Neural progenitor cell (in vitro differentiated cells): ENCODE results near the gene PHETA2.

ENCODE experiments used
- CTCF ChIP-seq: fragments of 200-600 bp; sonication (generic); IDR thresholded peaks from 2 replicates; pipeline ENCODE4 v1.5.1; 2017; ENCODE audit warnings: antibody characterized with exemption, mild to moderate bottlenecking
- EZH2 ChIP-seq: fragments of 200-600 bp; sonication (generic); IDR thresholded peaks from 2 replicates; pipeline ENCODE4 v1.6.1; 2017; ENCODE audit warnings: antibody characterized with exemption, mild to moderate bottlenecking, moderate library complexity

DNA sequence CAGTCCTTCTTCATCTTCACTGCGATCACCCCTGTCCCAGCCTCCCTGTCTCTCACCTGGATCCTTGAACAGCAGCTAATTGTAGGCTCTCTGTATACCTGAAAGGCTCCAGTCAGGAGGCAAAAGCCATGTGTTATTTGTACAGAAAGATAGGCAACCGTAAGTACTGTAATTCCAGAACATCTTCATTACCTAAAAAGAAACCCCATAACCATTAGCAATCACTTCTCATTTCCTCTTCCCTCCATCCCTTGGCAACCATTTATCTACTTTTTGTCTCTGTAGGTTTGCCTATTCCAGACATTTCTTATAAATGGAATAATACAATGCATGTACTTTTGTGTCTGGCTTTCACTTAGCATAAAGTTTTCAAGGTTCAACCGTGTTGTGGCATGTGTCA, 21.3 kb upstream of the PHETA2 start:
- no peak for TF ChIP-seq CTCF
- TF ChIP-seq EZH2, result no peak
